Bronchial epithelial cell (primary cell): ENCODE data around the gene CIDEC. TPM values are rescaled to one million over a fixed set of nuclear protein-coding genes. Genes with fewer than 3 reads are reported as not detected.
A peak's percentile ranks its signal among the peaks of the same experiment; 100 is the strongest.

Experiments
- DNase-seq: peaks from one replicate; pipeline ENCODE4 v3.0.0-alpha.2; 2010; ENCODE audit warnings: low read depth
- FAIRE-seq: peaks from 2 replicates; lab custom pipeline; 2011; peaks lifted over from hg19 to GRCh38; lab: Jason Lieb, UNC
- H3K27me3 ChIP-seq: 2 replicates; pipeline ENCODE4 v1.5.1; 2011; ENCODE audit warnings: low read length; ENCODE audit not compliant: control insufficient read depth, insufficient read depth
- H3K36me3 ChIP-seq: 2 replicates; pipeline ENCODE4 v1.5.1; 2011; ENCODE audit warnings: low read length; ENCODE audit not compliant: control insufficient read depth, insufficient read depth
- H3K4me3 ChIP-seq: 2 replicates; pipeline ENCODE4 v1.5.1; 2011; ENCODE audit warnings: mild to moderate bottlenecking, low read depth, low read length, control low read depth
- total RNA-seq: library from RNA; depleted of rRNA; stranded (reverse); fragments of >200 nt; gene quantifications from 2 replicates; pipeline ENCODE4 v1.2.1, GENCODE V29; 2014
- TF ChIP-seq, protein P1 (sequence below): IDR thresholded peaks from 2 replicates; pipeline ENCODE4 v1.5.1; 2011; ENCODE audit warnings: mild to moderate bottlenecking, moderate library complexity, low read length, control low read depth, inconsistent platforms; ENCODE audit not compliant: insufficient read depth, severe bottlenecking

CIDEC gene
- total RNA-seq, 1 donor from 2014 or later: not detected

DNA sequence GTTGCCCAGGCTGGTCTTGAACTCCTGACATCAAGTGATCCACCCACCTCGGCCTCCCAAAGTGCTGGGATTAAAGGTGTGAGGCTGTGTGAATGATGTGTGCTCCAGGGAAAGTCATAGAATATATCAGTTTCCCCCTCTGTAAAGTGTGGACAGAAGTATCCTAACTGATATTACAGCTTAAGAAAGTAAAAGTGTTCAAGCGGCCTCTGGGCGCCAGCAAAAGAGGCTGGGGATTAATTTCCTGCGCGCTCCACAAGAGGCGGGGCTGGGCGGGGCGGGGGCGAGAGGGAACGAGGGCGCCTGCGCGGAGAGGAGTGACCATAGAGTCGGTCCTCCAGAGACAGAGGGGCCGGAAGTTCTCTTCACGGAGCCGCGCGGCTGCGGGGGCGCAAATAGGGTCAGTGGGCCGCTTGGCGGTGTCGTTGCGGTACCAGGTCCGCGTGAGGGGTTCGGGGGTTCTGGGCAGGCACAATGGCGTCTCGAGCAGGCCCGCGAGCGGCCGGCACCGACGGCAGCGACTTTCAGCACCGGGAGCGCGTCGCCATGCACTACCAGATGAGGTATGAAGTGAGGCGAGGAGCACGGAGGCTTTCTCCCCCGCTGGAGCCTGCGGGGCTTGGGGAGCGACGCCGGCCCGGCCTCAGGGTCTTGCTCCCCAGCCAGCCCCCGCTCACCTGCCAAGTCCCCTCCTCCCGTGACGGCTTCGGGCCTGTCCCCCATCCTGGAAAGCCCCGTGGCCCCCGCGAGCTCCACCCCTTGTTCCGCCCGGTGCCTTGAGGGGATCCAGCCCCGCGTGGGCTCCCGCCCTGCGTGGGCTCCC, 10.4 kb upstream of the CIDEC start, which contains the start of gene JAGN1:
TSS of gene JAGN1 (plus strand) at position 362 of the 823 bp plus-strand sequence. CDS start at position 475, 113 bp downstream.
- peaks cover 4% of the 10 kb centered on the region for H3K36me3 ChIP-seq
- TF ChIP-seq, protein P1, sequence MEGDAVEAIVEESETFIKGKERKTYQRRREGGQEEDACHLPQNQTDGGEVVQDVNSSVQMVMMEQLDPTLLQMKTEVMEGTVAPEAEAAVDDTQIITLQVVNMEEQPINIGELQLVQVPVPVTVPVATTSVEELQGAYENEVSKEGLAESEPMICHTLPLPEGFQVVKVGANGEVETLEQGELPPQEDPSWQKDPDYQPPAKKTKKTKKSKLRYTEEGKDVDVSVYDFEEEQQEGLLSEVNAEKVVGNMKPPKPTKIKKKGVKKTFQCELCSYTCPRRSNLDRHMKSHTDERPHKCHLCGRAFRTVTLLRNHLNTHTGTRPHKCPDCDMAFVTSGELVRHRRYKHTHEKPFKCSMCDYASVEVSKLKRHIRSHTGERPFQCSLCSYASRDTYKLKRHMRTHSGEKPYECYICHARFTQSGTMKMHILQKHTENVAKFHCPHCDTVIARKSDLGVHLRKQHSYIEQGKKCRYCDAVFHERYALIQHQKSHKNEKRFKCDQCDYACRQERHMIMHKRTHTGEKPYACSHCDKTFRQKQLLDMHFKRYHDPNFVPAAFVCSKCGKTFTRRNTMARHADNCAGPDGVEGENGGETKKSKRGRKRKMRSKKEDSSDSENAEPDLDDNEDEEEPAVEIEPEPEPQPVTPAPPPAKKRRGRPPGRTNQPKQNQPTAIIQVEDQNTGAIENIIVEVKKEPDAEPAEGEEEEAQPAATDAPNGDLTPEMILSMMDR: no peak
- DNase-seq (peak; percentile 63), FAIRE-seq (no peak)
- H3K4me3 ChIP-seq: peak within 1 kb of the TSS; percentile 79
- no peaks in the 10 kb centered on the region for H3K27me3 ChIP-seq

DNA sequence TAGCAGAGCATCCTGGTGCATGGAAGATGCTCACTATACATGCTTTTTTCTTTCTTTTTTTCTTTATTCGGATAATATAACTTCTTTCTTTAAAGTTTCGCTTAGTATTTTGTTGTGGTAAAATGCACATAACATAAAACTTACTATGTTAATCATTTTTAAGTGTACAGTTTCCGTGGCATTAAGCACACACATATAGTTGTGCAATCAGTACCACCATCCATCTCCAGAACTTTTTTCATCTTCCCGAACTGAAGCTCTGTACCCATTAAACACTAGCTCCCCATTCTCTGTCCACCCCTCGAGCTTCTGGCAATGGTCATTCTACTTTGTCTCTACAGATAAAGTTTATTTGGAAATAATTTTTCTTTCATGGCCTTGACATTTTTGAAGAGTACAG, 9.4 kb upstream of the CIDEC start:
- FAIRE-seq: no peak
- H3K27me3 ChIP-seq: no peaks in the 10 kb centered on the region
- no peak for DNase-seq
- TF ChIP-seq, protein P1: no peak
- peaks cover 4% of the 10 kb centered on the region for H3K36me3 ChIP-seq
- H3K4me3 ChIP-seq: no peak overlapping the region

DNA sequence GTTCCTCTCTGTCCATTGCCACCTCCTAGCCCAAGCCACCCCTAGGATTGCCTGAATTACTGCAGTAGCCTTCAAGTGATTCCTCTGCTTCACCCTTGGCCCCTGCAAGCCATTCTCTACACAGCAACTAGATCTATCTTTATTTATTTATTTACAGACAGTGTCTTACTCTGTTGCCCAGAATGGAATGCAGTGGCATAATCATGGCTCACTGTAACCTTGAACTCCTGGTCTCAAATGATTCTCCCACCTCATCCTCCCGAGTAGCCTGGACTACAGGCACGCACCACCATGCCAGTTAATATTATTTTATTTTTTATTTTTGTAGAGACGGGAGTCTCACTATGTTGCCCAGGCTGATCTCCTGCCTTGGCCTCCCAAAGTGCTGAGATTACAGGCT, 8.5 kb upstream of the CIDEC start:
- H3K4me3 ChIP-seq: no peak overlapping the region
- TF ChIP-seq, protein P1: no peak
- H3K36me3 ChIP-seq: peaks cover 4% of the 10 kb centered on the region
- FAIRE-seq (no peak), DNase-seq (no peak)
- H3K27me3 ChIP-seq: no peaks in the 10 kb centered on the region

DNA sequence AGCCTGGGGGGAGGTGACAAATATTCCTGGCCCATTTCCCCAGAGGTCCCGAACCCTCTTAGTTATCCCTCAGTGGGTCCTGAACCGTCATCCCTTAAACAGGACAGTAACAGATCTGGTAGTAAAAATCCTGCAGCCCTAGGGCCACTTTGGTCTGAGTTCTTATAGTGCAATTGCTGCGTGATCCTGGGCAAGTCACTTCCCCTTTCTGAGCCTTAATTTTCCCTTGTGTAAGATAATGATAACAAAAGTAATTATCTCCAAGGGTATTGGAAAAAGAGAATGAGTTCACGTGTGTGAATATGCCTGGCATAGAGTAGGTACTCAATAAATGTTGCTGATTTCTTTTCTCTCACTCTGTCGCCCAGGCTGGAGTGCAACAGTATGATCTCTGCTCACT, 7.4 kb upstream of the CIDEC start:
- Histone ChIP-seq H3K27me3 (no peaks in the 10 kb centered on the region), H3K36me3 (no peaks in the 10 kb centered on the region), H3K4me3 (no peak overlapping the region)
- TF ChIP-seq, protein P1: no peak
- FAIRE-seq (no peak), DNase-seq (no peak)

DNA sequence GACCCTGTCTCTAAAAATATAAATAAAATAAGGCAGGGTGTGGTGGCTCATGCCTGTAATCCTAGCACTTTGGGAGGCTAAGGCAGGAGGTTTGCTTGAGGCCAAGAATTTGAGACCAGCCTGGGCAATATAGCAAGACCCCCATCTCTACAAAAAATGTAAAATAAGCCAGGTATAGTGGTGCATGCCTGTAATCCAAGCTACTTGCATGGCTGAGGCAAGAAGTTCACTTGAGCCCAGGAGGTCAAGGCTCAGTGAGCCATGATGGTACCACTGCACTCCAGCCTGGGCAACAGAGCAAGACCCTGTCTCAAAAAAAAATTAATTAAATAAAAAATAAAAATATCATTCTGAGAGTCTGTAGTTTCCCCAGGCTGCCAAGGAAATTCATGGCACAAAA, 6.3 kb upstream of the CIDEC start:
- Histone ChIP-seq H3K4me3 (no peak overlapping the region), H3K36me3 (no peaks in the 10 kb centered on the region), H3K27me3 (no peaks in the 10 kb centered on the region)
- DNase-seq (no peak), FAIRE-seq (no peak)
- TF ChIP-seq, protein P1: no peak
